K562 (cell line): ENCODE data around the gene SPATS2L. TPM values are rescaled to one million over a fixed set of nuclear protein-coding genes. Genes with fewer than 3 reads are reported as not detected.

ENCODE experiments used
- ATAC-seq: fragments of 200-7000 bp; cut with Tn5 transposase; 3 replicates; pipeline ENCODE4 v1.9.1; 2020; ENCODE audit warnings: moderate library complexity
- BruUV-seq: library from RNA; stranded (reverse); fragments of 400-500 nt; replicated peaks from 2 replicates; lab custom pipeline; 2021; lab: Mats Ljungman, UMichigan
- CTCF ChIA-PET: fragments of 300-600 bp; formaldehyde crosslinking; extraction: SDS; loops from one replicate; lab custom pipeline; 2021; ENCODE audit warnings: low intra/inter-chr PET ratio; lab: Yijun Ruan, JAX
- POLR2A ChIA-PET: fragments of 300-600, 350-650 bp; sonication (Branson Sonifier 250); formaldehyde crosslinking; extraction: SDS; loops from one replicate; lab custom pipeline; 2021; ENCODE audit warnings: antibody characterized with exemption, inconsistent platforms; lab: Yijun Ruan, JAX
- DNase-seq, 4 experiments: peaks; one replicate each; pipeline versions ENCODE4 v3.0.0 to v3.0.0-alpha.2; 2011 to 2018; ENCODE audit warnings: low spot score in 3 of 4, mixed read lengths in 3 of 4; ENCODE audit errors: extremely low read depth in 1 of 4
- FAIRE-seq: peaks from 2 replicates; lab custom pipeline; 2011; peaks lifted over from hg19 to GRCh38; lab: Jason Lieb, UNC
- H2AFZ ChIP-seq: 2 replicates; pipeline ENCODE4 v1.6.0; 2011; ENCODE audit warnings: low read depth, low read length, control low read depth, inconsistent platforms
- H3K27ac ChIP-seq: fragments of 200-600 bp; 3 replicates; pipeline ENCODE4 v1.8.0; 2011; ENCODE audit warnings: low read depth, mild to moderate bottlenecking, control low read depth, inconsistent platforms, low read length, moderate library complexity, mixed read lengths; ENCODE audit errors: extremely low read depth
- H3K27me3 ChIP-seq, 2 experiments: fragments of 300-600 bp in 1 of 2; 2 replicates in 1 of 2; 3 replicates in 1 of 2; pipeline versions ENCODE4 v1.6.0 to v1.8.0; 2011; ENCODE audit warnings: inconsistent platforms in 2 of 2, low read length in 2 of 2, mild to moderate bottlenecking in 1 of 2, mixed read lengths in 1 of 2, moderate library complexity in 1 of 2; ENCODE audit not compliant: control insufficient read depth in 2 of 2, insufficient read depth in 2 of 2
- H3K36me3 ChIP-seq: fragments of 300-600 bp; 3 replicates; pipeline ENCODE4 v1.8.0; 2011; ENCODE audit warnings: mild to moderate bottlenecking, low read length, inconsistent platforms; ENCODE audit not compliant: control insufficient read depth, insufficient read depth
- H3K4me1 ChIP-seq, 2 experiments: fragments of 200-600 bp in 1 of 2; replicated peaks in 1 of 2; 2 replicates in 1 of 2; 3 replicates in 1 of 2; pipeline versions ENCODE4 v1.5.1 to v1.8.0; 2011; ENCODE audit warnings: inconsistent platforms in 2 of 2, low read length in 2 of 2, mild to moderate bottlenecking in 1 of 2, mixed read lengths in 1 of 2, moderate library complexity in 1 of 2; ENCODE audit not compliant: control insufficient read depth in 2 of 2, insufficient read depth in 2 of 2
- H3K4me2 ChIP-seq: 2 replicates; pipeline ENCODE4 v1.6.1; 2011; ENCODE audit warnings: low read length, control low read depth, inconsistent platforms, mixed read lengths; ENCODE audit not compliant: insufficient read depth
- H3K4me3 ChIP-seq: fragments of 200-600 bp; sonication (generic), shearing (Covaris generic); 2 replicates; pipeline ENCODE4 v1.5.1; 2016; ENCODE audit warnings: control low read depth, inconsistent platforms
- H3K79me2 ChIP-seq: fragments of 200-600 bp; 3 replicates; pipeline ENCODE4 v1.8.0; 2011; ENCODE audit warnings: low read length, inconsistent platforms; ENCODE audit not compliant: control insufficient read depth, insufficient read depth
- H3K9ac ChIP-seq, 2 experiments: 2 replicates each; pipeline versions ENCODE4 v1.6.0 to v1.6.1; 2011; ENCODE audit warnings: low read depth in 2 of 2, low read length in 2 of 2, control low read depth in 1 of 2, inconsistent platforms in 1 of 2, mild to moderate bottlenecking in 1 of 2, mixed read lengths in 1 of 2; ENCODE audit not compliant: insufficient read depth in 1 of 2
- H3K9me1 ChIP-seq: one replicate; pipeline ENCODE4 v1.6.0; 2011; ENCODE audit warnings: inconsistent platforms, mild to moderate bottlenecking, low read length, moderate library complexity; ENCODE audit not compliant: control insufficient read depth, insufficient read depth
- H3K9me3 ChIP-seq: replicated peaks from 2 replicates; pipeline ENCODE4 v1.5.1; 2011; ENCODE audit warnings: low read depth, low read length, inconsistent platforms; ENCODE audit not compliant: control insufficient read depth, insufficient read depth
- H4K20me1 ChIP-seq: replicated peaks from 2 replicates; pipeline ENCODE4 v1.6.1; 2011; ENCODE audit warnings: low read length, inconsistent platforms, mixed read lengths; ENCODE audit not compliant: control insufficient read depth, insufficient read depth
- E2F4 ChIP-seq: sonication (generic); formaldehyde crosslinking; IDR thresholded peaks from 2 replicates; pipeline ENCODE4 v1.8.0; 2022; ENCODE audit warnings: mild to moderate bottlenecking, low read depth, missing genetic modification reagents
- MEF2A ChIP-seq: IDR thresholded peaks from 2 replicates; pipeline ENCODE4 v1.6.1; 2011; ENCODE audit warnings: low read depth, mild to moderate bottlenecking, low read length, moderate library complexity; ENCODE audit not compliant: control insufficient read depth
- PHF21A ChIP-seq: fragments of 450-650 bp; IDR thresholded peaks from 2 replicates; pipeline ENCODE4 v1.6.1; 2017; ENCODE audit warnings: low read depth, borderline replicate concordance
- ZNF12 ChIP-seq: sonication (generic); formaldehyde crosslinking; IDR thresholded peaks from 2 replicates; pipeline ENCODE4 v1.4.0; 2020; ENCODE audit warnings: mild to moderate bottlenecking, missing genetic modification reagents
- ZNF740 ChIP-seq, 3 experiments: fragments of 200-800 bp in 1 of 3; sonication (Bioruptor generic) in 1 of 3; sonication (generic) in 1 of 3; formaldehyde crosslinking in 1 of 3; IDR thresholded peaks; 2 replicates each; pipeline versions ENCODE4 v1.6.1 to v1.8.0; 2016 to 2022; ENCODE audit warnings: mild to moderate bottlenecking in 2 of 3, missing compliant biosample characterization in 2 of 3, missing genetic modification characterization in 2 of 3, missing genetic modification reagents in 1 of 3
- WGBS: fragments of 100-300 bp; shearing (Covaris generic); methylation state at CpG from one replicate; pipeline ENCODE4 v1.1.6; 2016; ENCODE audit warnings: low coverage, mixed read lengths; ENCODE audit not compliant: insufficient coverage; ENCODE audit errors: missing lambda C conversion rate; 5-methylcytosine and 5-hydroxymethylcytosine counted together
- in situ Hi-C: fragments of 300-500 bp; cut with MboI; formaldehyde crosslinking; loops from 4 replicates; pipeline ENCODE4 v1.15.0; 2018; ENCODE audit warnings: inconsistent platforms, mixed read lengths
- intact Hi-C: fragments of 100-400 bp; cut with micrococcal nuclease; formaldehyde crosslinking; loops from 2 replicates; pipeline ENCODE4 v1.14.2; 2022
- polyA plus RNA-seq, 8 experiments: library from polyadenylated mRNA; depleted of rRNA in 4 of 8; stranded (reverse) in 5 of 8; unstranded in 3 of 8; fragments of >200 nt; fragmentation: Nextera tagmentation in 2 of 8; fragmentation: Illumina TruSeq in 1 of 8; extraction: Ambion mirVana in 2 of 8; extraction: Trizol in 1 of 8; gene quantifications; 2 replicates each; pipeline versions ENCODE4 v1.2.1 to v1.2.3, GENCODE V29; 2011 to 2014; ENCODE audit warnings: inconsistent platforms in 1 of 8, missing spikeins in 1 of 8
- total RNA-seq, 7 experiments: library from RNA; depleted of rRNA in 6 of 7; stranded (reverse); fragments of >200 nt in 6 of 7; fragmentation: Illumina TruSeq in 2 of 7; extraction: Trizol in 2 of 7; gene quantifications; 2 replicates each; pipeline versions ENCODE4 v1.2.1 to v1.2.3, GENCODE V29; 2011 to 2021; ENCODE audit warnings: low replicate concordance in 1 of 7

Gene SPATS2L
- total and polyA plus RNA-seq, 9 of the 15 experiments (the other 6 are each of a cell fraction or from before 2014, with no cell fraction given): 11.3 to 41.5 (median 24.9) TPM

GRCh38 chr2:200426754-200427153 is 120.3 kb downstream of the SPATS2L start:
- DNase-seq (no peak), ATAC-seq (no peak)
- Histone ChIP-seq H3K79me2 (no peaks in the 10 kb centered on the region), H3K9me1 (no peaks in the 10 kb centered on the region), H3K4me2 (no peak overlapping the region), H3K4me3 (no peak overlapping the region)
- POLR2A ChIA-PET: no interaction called here
- intact Hi-C loops: no loop called here
- CTCF ChIA-PET: no interaction called here
- WGBS: 22% methylated on average over 1 of the region's 1 CpG
- no TSS peak for BruUV-seq
- TF ChIP-seq MEF2A (no peak), E2F4 (no peak), PHF21A (no peak), ZNF740 (CRISPR knock-in tag; IDR thresholded peaks at IDR 0.05) (no peak), ZNF740 (tag; IDR thresholded peaks at IDR 0.05) (no peak), ZNF12 (no peak)
- TF ChIP-seq, all 486 proteins: peak for 0
- no peak overlapping the region for H2AFZ ChIP-seq
- in situ Hi-C loops: no loop called here
- no peak for FAIRE-seq
- H3K36me3 ChIP-seq: no peaks in the 10 kb centered on the region
- peaks cover 0 to 4% of the 10 kb centered on the region in 2 experiments; a peak in 2 of 5 replicates for H3K4me1 ChIP-seq
- H3K9ac ChIP-seq: no peak overlapping the region
- H3K27me3 ChIP-seq: no peaks in the 10 kb centered on the region
- no peaks in the 10 kb centered on the region for H3K9me3 ChIP-seq
- H4K20me1 ChIP-seq: no peaks in the 10 kb centered on the region
- no peak overlapping the region for H3K27ac ChIP-seq
